MM.1S (cell line): Measurements from ENCODE around the gene UNK.

ENCODE experiments used
- EZH2 ChIP-seq: fragments of 300-600 bp; sonication (generic); optimal IDR thresholded peaks from 2 replicates; pipeline ENCODE3; 2017; ENCODE audit warnings: low read depth, mild to moderate bottlenecking, antibody characterized with exemption, low read length, mixed read lengths
- EZH2phosphoT487 ChIP-seq: fragments of 300-600 bp; sonication (generic); IDR thresholded peaks from 2 replicates; pipeline ENCODE4 v1.6.1; 2018; ENCODE audit warnings: antibody characterized with exemption, low read length
- TF ChIP-seq, protein P1 (sequence below): fragments of 300-600 bp; sonication (generic); IDR thresholded peaks from 2 replicates; pipeline ENCODE4 v1.5.1; 2016; ENCODE audit warnings: antibody characterized with exemption, low read length, mixed read lengths

DNA sequence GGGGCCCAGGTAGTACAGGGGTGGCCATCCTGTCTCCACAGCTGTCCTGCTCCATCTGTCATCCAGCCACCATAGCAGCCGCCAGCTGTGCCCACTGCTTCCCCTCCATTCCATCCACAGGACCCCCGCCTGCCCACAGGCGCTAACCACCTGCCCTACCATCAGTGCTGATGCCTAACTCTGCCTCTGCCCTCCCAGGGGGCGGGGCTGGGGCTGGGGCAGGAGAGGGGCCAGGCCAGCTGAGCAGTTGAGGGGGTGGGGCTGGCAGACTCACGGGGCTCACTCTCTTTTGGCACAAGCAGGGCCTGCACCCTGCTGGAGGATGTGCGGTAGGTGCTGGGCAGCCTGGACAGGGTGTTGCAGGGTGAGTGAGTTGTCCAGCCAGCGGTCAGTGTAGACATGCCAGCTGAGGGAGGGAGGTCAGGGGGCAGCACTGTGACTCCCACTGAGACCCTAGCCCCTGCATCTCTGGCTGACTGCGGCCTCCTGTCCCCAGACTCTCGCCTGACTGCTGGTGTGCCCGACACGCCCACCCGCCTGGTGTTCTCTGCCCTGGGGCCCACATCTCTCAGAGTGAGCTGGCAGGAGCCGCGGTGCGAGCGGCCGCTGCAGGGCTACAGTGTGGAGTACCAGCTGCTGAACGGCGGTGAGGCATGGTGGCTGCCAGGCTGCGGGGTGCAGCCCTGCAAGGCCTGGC, 29.3 kb upstream of the UNK start:
- no peak for TF ChIP-seq EZH2
- TF ChIP-seq, protein P1, sequence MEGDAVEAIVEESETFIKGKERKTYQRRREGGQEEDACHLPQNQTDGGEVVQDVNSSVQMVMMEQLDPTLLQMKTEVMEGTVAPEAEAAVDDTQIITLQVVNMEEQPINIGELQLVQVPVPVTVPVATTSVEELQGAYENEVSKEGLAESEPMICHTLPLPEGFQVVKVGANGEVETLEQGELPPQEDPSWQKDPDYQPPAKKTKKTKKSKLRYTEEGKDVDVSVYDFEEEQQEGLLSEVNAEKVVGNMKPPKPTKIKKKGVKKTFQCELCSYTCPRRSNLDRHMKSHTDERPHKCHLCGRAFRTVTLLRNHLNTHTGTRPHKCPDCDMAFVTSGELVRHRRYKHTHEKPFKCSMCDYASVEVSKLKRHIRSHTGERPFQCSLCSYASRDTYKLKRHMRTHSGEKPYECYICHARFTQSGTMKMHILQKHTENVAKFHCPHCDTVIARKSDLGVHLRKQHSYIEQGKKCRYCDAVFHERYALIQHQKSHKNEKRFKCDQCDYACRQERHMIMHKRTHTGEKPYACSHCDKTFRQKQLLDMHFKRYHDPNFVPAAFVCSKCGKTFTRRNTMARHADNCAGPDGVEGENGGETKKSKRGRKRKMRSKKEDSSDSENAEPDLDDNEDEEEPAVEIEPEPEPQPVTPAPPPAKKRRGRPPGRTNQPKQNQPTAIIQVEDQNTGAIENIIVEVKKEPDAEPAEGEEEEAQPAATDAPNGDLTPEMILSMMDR, result no peak
- no peak for TF ChIP-seq EZH2phosphoT487
